GM15510 (cell line): Measurements from ENCODE around the gene RNF115.

Experiments
- POLR2A ChIP-seq: IDR thresholded peaks from 3 replicates; pipeline ENCODE4 v1.6.1; 2011; ENCODE audit warnings: borderline replicate concordance; ENCODE audit not compliant: insufficient read length; ENCODE audit errors: extremely low read depth

The RNF115 gene

DNA sequence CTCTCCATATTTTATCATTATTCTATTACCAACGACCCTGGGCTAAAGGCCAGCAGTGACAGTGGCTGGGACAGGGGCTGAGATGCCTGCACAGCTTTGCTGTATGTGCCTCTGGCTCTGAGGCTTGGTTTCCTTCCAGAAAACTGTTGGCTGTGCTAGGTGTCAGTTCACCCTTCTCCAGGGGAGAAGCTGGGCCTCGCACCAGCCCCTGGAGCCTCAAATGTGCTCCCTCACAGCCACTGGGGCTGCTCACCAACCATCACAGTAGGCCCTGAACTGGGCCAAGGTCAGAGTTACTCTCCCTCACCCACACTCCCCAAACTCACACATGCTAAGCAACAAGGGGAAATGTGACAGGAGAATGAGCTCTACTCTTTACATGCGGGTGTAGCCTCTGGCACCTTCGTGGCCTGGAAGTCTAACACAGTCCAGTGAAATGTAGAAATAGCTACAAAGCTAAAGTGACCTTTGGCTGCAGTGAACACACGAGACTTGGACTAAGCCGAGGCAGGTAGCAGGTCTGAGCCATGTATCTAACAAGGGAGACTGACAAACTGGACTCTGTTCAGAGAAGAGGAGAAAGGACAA, 109.3 kb downstream of the RNF115 start:
- no peak for TF ChIP-seq POLR2A

DNA sequence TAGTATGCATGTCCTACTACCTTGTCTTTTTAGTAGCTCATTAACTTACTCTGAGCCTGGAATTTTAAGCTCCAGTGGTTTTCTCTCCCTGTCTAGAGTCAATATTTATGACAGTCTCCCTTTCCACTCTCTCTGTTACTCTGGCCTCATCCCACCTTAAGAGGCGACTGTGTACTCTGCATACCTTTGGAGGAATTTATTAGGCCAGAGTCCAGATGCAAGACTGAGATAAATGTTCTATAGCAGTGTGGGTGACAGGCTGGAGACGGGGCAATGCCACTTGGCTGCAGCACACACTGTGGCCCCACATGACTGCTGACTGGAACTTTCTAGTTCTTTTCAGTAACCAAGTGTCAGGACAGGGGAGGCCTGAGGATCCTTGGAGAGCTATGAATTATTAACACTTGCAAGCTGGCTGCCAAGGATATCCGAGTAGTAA, 112.7 kb downstream of the RNF115 start:
- TF ChIP-seq POLR2A: no peak

DNA sequence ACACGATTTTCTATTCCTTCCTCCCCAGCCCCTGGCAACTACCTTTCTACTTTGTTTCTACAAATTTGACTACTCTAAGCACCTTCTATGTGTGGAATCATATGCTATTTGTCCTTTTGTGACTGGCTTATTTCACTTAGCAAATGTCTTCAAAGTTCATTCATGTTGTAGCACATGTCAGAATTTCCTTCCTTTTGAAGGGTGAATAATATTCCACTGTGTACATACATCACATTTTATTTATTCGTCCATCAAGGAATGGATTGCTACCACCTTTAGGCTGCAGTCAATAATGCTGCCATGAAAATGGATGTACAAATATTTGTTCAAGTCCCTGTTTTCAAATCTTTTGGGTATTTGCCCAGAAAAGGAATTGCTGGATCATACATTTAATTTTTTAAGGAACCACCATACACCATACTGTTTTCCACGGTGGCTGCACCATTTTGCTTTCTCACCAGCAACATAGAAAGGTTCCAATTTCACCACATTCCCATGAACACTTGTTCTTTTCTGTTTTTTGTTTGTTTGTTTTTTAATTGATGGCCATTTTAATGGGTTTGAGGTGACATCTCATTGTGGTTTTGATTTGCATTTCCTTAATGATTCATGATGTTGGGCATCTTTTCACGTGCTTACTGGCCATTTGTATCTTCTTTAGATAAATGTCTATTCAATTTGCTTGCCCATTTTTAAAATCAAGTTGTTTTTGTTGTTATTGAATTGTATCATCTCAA, 113.4 kb downstream of the RNF115 start:
- no peak for TF ChIP-seq POLR2A

DNA sequence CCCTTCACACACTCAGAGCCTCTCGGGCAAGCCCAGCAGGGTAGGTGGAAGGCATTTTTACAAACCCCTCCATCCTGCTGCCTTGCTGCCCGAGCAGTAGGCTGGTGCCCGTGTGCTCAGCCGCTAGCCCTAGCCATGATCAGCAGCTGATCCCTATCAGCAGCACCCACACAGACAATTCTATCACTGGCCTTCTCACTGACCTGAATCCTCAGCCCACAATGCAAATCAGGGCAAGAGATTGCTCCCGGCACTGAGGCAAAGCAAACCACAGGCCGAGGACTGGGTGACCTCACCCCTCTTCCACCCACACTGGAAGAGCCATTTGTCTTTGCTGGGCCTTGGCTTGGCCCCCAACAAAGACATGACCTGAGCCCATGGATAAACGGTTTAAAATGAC, 115.8 kb downstream of the RNF115 start:
- TF ChIP-seq POLR2A: no peak

DNA sequence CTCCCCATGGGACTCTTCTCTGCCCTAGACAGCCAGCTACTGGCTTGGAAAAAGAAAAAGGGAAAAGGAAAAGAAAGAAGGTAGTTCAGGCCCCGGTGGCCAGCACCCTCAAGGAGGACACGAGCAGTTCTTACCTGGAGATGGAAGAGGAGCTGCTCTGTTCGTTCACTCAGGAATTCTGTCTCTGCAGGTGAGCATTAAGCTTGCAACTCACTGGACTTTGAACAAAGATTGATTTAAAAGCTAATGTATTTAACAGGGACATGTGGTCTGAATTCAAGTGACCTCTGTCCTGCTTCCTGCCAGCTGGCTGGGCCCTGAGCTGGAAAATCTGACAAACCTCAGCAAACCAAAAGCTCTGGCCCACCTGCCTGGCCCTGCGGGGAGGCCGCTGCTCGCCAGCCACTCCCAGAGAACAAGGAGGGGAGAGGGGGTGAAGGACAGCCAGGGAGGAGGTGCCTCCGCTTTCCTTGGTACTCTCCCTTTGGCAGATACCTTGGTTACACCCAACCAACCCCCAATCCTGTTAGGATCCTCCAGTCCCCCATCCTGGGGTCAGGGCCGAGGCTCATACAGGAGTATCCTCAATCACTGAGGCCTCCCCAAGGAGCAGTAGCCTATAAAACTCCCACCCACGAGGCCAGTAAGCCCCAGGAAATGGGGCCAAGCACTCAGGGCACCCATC, 116.6 kb downstream of the RNF115 start, which contains the start of gene PDZK1:
Gene PDZK1, minus strand, starts transcription at position 186 of the 685 bp plus-strand sequence. CDS start 19,347 bp downstream, outside the sequence.
- TF ChIP-seq POLR2A: no peak

DNA sequence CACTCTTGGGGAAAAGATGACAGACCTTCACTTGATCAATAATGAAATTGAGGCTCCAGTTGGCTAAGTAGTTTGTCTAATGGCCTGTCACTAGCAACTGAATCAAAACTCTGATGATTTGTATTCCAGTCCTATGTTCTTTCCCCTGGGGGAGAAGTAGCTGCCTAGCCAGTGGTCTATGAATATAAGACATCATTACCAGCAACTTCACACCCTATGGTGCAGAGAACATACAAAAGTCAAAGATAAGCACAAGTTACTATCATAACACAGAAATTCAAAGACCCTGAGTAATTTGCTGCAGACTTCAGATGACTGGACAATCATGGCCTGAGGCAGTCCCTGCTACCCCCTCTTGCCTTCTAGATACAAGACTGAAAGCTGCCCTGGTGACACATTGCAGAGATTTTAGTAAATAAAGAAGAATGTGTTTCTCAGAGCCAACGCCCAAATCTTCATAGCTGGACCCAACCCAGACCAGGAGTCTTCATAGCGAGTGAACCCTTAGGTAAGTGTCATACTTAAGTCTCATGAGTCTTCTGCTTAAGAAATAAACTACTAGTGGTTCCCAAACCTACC, 117.7 kb downstream of the RNF115 start:
- no peak for TF ChIP-seq POLR2A

DNA sequence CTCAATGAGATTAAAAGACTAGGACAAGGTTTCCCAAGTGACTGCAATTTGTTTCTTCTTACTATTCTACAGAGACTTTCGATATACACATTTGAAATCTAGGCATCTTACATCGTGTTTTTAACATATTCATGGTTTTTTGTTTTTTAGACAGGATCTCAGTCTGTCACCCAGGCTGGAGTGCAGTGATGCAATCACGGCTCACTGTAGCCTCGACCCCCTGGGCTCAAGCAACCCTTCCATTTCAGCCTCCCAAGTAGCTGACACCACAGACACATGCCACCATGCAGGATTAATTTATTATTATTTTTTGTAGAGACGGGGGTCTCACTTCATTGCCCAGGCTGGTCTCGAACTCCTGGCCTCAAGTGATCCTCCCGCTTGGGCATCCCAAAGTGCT, 118.3 kb downstream of the RNF115 start:
- no peak for TF ChIP-seq POLR2A

DNA sequence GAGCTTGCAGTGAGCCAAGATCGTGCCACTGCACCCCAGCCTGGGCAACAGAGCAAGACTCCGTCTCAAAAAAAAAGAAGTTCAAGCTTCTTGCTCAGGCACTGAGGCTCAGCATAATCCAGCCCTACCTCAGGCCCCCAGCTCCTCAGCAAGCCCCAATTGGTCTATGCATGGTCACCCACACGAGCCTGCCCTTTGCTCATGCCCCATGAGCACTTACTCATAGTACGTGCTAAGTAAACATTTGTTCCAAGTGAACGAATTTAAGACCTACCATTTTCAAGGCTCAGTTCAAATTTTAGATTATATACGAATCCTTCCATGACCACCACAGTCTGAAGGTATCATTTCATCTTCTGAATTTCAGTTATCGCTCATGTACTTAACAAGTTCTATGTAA, 121.1 kb downstream of the RNF115 start:
- no peak for TF ChIP-seq POLR2A

DNA sequence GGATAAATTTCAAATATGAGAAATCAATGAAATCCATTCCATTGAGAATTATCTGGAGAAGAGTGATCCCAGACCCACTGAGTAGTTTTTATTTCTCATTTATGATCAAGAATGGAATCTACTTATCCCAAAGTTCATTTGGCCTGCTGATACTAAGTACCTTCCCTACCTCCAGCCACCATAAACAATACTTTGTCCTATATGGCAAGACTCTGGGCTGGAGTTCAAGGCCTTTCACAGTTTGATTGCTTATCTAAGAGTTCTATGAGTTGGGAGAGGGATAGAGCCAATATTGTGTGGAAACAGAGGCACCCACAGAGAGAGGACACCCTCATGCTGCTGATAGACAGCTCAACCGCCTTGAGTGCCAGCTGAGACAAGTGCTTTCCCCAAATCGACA, 121.8 kb downstream of the RNF115 start:
- no peak for TF ChIP-seq POLR2A

DNA sequence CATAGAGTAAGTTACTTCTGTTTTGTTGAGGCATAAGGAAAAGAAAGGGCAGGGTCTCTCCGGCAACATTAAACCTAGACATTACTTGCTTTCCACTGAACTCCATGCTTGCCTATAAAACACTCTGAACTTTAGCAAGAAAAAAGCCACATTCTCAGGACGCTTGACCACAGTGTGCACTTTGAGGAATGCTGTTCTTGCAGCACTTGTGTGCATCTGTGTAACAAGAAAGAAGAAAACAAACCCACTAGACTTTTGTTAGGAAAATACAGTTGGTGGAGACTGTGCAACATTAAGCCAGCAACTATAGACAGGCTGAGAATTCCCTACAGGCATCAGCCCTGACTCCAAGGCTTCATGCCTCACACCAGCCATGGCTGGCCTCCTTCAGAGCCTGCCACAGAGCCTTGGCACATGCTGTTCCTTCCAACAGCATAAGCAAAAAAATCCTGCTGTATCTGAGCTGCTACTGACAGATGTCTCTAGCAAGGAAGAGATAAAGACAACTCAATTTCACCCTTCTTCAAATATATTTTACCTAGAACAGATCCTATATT, 122.5 kb downstream of the RNF115 start:
- no peak for TF ChIP-seq POLR2A

DNA sequence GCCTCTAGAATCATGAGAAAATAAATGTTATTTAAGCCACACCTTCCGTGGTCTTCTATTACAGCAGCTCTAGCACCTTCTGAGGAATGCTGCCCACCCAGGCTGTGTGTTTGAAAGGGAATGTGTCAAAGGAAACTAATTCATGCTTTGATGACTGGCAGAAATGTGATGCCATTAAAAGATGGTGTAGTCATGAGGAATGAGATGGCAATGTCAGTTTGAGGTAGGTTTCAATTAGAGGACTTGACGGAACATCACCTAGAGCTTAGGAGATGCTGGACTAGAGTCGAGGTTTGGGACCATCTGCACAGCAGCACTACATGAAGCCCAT, 127.3 kb downstream of the RNF115 start:
- TF ChIP-seq POLR2A: no peak

DNA sequence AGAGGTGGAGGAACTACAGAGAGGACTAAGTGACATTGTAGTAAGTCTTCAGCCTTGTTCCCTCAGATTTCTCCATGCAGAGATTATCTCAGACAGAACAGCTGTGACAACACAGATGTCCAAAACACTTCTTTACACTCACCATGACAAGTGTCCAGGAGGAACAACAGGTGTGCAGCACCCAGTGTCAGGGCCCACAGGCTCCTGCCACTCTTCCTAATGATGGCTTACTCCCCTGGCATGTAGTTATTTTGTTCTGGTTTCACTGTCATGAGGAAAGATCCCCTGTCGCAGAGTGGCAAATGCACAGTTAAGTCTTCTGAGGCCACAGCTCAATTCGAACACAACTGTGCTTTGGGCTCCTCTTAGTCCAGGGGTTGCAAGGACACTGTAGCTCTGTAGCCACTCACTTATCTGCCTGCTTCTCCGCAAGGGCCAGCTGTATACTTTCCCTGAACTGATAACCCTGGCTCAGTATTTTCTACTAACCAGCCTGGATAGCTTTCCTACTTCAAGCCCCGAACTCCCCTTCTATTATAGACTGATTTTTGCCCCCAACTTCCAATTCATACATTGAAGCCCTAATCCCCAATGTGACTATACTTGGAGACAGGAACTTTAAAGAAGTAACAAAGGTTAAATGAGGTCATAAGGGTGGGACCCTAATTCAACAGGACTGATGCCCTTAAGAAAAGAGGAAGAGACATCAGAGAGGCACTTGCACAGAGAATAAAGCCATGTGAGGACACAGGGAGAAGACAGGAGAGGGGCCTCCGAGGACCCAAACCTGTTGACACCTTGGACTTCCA, 127.9 kb downstream of the RNF115 start:
- TF ChIP-seq POLR2A: no peak

DNA sequence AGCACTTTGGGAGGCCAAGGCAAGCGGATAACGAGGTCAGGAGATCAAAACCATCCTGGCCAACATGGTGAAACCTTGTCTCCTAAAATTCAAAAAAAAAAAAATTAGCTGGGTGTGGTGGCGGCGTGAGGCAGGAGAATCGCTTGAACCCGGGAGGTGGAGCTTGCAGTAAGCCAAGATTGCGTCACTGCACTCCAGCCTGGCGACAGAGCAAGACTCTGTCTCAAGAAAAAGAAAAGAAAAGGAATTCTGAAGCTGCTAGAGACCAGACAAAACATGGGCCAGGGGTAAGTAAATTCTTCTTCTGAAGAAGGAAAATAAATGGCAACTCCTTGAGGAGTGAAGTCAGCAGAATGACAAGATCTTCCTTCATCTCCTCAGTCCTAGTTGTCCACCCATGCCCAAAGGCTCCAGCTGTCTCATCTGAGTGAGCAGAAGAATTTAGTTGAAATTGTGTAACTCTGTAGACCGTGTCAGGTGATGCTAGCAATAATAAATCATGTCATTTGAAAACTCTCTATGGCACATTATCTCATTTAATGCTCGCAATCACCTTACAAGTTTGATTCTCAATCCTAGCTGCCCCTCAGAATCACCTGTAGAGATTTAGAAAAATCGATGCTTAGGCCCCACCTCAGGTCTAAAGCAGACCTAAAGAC, 131.0 kb downstream of the RNF115 start:
- TF ChIP-seq POLR2A: no peak

DNA sequence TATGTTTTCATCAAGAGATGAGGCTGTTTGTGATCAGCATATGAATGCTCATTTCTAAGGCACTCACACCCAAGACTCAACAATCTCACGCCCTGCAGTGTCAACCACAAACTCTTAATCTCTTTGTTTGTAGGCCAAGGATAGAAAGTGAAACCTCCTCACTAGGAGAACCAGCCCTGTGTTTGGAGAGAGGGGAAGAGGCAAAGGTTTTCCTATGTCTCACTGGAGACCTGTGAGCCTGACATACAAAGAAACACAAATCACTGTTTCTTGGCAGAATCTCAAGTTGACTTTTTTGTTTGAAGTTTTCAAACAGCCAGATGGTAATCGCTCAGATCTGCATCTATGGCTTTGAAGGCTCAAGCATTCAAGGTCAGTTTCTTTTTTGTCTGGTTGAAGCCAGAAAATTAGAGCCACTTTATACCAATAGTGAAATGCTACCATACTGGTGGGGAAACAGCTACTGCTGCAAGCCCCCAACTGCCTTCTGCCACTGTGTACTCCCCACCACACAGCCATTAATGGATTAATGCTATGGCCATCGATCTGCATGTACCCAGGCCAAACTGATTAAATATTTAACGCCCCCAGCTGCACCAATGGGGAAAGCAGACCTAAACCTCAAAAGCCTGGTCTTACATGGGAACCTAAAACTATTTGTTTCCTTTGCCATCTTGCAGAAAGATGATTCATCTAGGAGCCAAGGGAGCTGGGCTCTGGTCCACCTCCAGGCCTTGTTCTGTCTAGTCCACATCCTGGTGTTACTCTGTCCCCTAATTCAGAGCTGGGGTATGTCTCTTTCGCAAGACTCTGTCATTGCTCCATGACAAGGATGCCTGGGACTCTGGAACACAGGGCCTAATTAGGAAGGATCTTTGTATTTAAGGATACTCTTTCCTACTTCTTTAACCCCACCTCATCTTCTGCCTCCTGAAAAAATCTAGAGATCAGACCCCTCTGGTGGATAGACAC, 133.0 kb downstream of the RNF115 start:
- TF ChIP-seq POLR2A: no peak

DNA sequence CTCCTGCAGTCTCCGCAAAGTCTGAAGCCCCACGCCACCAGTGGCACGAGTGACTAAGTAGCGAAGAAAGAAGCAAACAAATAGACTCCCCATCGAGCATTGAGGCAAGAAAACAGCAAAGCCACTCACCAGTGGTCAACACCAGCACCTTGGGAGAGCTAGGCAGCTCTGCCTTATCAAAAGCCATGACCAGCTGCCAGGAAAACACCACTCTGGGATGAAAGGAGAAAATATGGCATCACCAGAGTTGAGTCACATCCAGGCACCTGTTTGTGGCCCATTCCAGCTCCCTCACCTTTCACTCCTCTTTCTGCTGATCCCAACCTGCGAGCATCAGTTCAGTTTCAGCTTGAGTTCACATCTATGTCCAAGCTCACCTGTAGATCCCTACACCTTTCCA, 134.0 kb downstream of the RNF115 start:
- TF ChIP-seq POLR2A: no peak
